ENCODE measurements around the gene MAML1. TPM values are rescaled to one million over a fixed set of nuclear protein-coding genes. Genes with fewer than 3 reads are reported as not detected.

Gene MAML1
- total RNA-seq, 1 donor from 2014 or later, result 29.1 TPM

GRCh38 chr5:179802950-179803562 lies 70.4 kb downstream of the MAML1 start:
- Histone ChIP-seq H3K9ac (no peak overlapping the region), H2AFZ (replicated peaks) (no peak overlapping the region), H3K4me3 (peak overlapping the region; percentile 22), H3K4me1 (peaks cover 28% of the 10 kb centered on the region), H3F3A (ENCODE audit: low read depth) (peaks cover 32% of the 10 kb centered on the region), H3K36me3 (no peaks in the 10 kb centered on the region), H3K27me3 (no peaks in the 10 kb centered on the region), H3K9me3 (ENCODE audit: low read depth) (no peaks in the 10 kb centered on the region), H3K4me2 (peak overlapping the region; percentile 73), H3K79me2 (ENCODE audit: low read depth) (peaks cover 34% of the 10 kb centered on the region), H4K20me1 (ENCODE audit: low read depth) (peaks cover 54% of the 10 kb centered on the region), H3K27ac (no peak overlapping the region)
- Mint-ChIP-seq H3K4me1 (peaks cover 32% of the 10 kb centered on the region), H3K4me3 (peak overlapping the region; percentile 66), H3K36me3 (peaks cover 12% of the 10 kb centered on the region), H3K27ac (peak overlapping the region; percentile 88), H3K9me3 (no peaks in the 10 kb centered on the region), H3K27me3 (ENCODE audit: insufficient read depth, low read depth) (peaks cover 8% of the 10 kb centered on the region)
- no peak for TF ChIP-seq EZH2phosphoT487 (IDR thresholded peaks at IDR 0.05)
- TF ChIP-seq CTCF (IDR thresholded peaks at IDR 0.05), result no peak
- TF ChIP-seq EZH2 (IDR thresholded peaks at IDR 0.05), result no peak
- DNase-seq (ENCODE audit: low spot score), result peak; percentile 85

- TF ChIP-seq CTCF (IDR thresholded peaks at IDR 0.05) (no peak), EZH2phosphoT487 (IDR thresholded peaks at IDR 0.05) (no peak), EZH2 (IDR thresholded peaks at IDR 0.05) (no peak)
- Histone ChIP-seq H4K20me1 (ENCODE audit: low read depth) (peaks cover 55% of the 10 kb centered on the region), H3K27ac (no peak overlapping the region), H3K79me2 (ENCODE audit: low read depth) (peaks cover 40% of the 10 kb centered on the region), H2AFZ (replicated peaks) (no peak overlapping the region), H3K4me3 (peak overlapping the region; percentile 22), H3K9me3 (ENCODE audit: low read depth) (no peaks in the 10 kb centered on the region), H3K9ac (no peak overlapping the region), H3F3A (ENCODE audit: low read depth) (peaks cover 34% of the 10 kb centered on the region), H3K36me3 (no peaks in the 10 kb centered on the region), H3K4me2 (peak overlapping the region; percentile 73), H3K27me3 (no peaks in the 10 kb centered on the region), H3K4me1 (peaks cover 28% of the 10 kb centered on the region)
- Mint-ChIP-seq H3K36me3 (peaks cover 12% of the 10 kb centered on the region), H3K27ac (no peak overlapping the region), H3K4me1 (peaks cover 32% of the 10 kb centered on the region), H3K9me3 (no peaks in the 10 kb centered on the region), H3K27me3 (ENCODE audit: insufficient read depth, low read depth) (peaks cover 6% of the 10 kb centered on the region), H3K4me3 (peak overlapping the region; percentile 87)
- no peak for DNase-seq (ENCODE audit: low spot score)
Observed at GRCh38 chr5:179803651-179804554, 71.3 kb downstream of the MAML1 start.

GRCh38 chr5:179804555-179804947 lies 71.9 kb downstream of the MAML1 start:
- Mint-ChIP-seq H3K4me1 (peaks cover 32% of the 10 kb centered on the region), H3K36me3 (peaks cover 8% of the 10 kb centered on the region), H3K9me3 (no peaks in the 10 kb centered on the region), H3K4me3 (peak overlapping the region; percentile 87), H3K27me3 (ENCODE audit: insufficient read depth, low read depth) (peaks cover 6% of the 10 kb centered on the region), H3K27ac (peak overlapping the region; percentile 46)
- H3K36me3 ChIP-seq, result no peaks in the 10 kb centered on the region
- H2AFZ ChIP-seq (replicated peaks), result no peak overlapping the region
- H3K4me3 ChIP-seq, result no peak overlapping the region
- H3K4me1 ChIP-seq, result peaks cover 28% of the 10 kb centered on the region
- H3K27me3 ChIP-seq, result no peaks in the 10 kb centered on the region
- peaks cover 55% of the 10 kb centered on the region for H4K20me1 ChIP-seq (ENCODE audit: low read depth)
- H3K27ac ChIP-seq, result no peak overlapping the region
- H3K79me2 ChIP-seq (ENCODE audit: low read depth), result peaks cover 40% of the 10 kb centered on the region
- no peak overlapping the region for H3K9ac ChIP-seq
- H3K4me2 ChIP-seq, result no peak overlapping the region
- DNase-seq (ENCODE audit: low spot score), result no peak
- no peaks in the 10 kb centered on the region for H3K9me3 ChIP-seq (ENCODE audit: low read depth)
- no peak for TF ChIP-seq EZH2phosphoT487 (IDR thresholded peaks at IDR 0.05)
- no peak for TF ChIP-seq EZH2 (IDR thresholded peaks at IDR 0.05)
- no peak for TF ChIP-seq CTCF (IDR thresholded peaks at IDR 0.05)
- peaks cover 34% of the 10 kb centered on the region for H3F3A ChIP-seq (ENCODE audit: low read depth)

All from neural progenitor cell (in vitro differentiated cells).